Caco-2 (cell line): ENCODE data around the gene PLIN4. TPM values are rescaled to one million over a fixed set of nuclear protein-coding genes. Genes with fewer than 3 reads are reported as not detected.

Source experiments
- BruUV-seq: library from RNA; stranded (reverse); fragments of 400-500 nt; replicated peaks from 2 replicates; lab custom pipeline; 2021; lab: Mats Ljungman, UMichigan
- CTCF ChIA-PET: fragments of 300-600 bp; sonication (Branson Sonifier 250); formaldehyde crosslinking; loops from one replicate; lab custom pipeline; 2022; ENCODE audit warnings: antibody characterized with exemption; lab: Charles Lee
- POLR2A ChIA-PET: fragments of 300-600 bp; sonication (Branson Sonifier 250); formaldehyde crosslinking; loops from one replicate; lab custom pipeline; 2022; ENCODE audit warnings: antibody characterized with exemption; lab: Charles Lee
- DNase-seq, 2 experiments: peaks; one replicate each; pipeline versions ENCODE4 v3.0.0 to v3.0.0-alpha.2; 2020 to 2022
- H3K27me3 ChIP-seq: replicated peaks from 2 replicates; pipeline ENCODE4 v1.6.0; 2011; ENCODE audit warnings: low read length; ENCODE audit not compliant: control insufficient read depth, insufficient read depth
- H3K36me3 ChIP-seq: 2 replicates; pipeline ENCODE4 v1.5.1; 2011; ENCODE audit warnings: low read length; ENCODE audit not compliant: control insufficient read depth, insufficient read depth
- H3K4me1 ChIP-seq: fragments of 250-450 bp; sonication (Bioruptor Pico); 2 replicates; pipeline ENCODE4 v1.5.1; 2020; ENCODE audit warnings: mild to moderate bottlenecking
- H3K4me3 ChIP-seq: 2 replicates; pipeline ENCODE4 v1.5.1; 2011; ENCODE audit warnings: low read depth, mild to moderate bottlenecking, control low read depth, low read length
- H3K9me3 ChIP-seq: fragments of 250-450 bp; sonication (Bioruptor Pico); 2 replicates; pipeline ENCODE4 v1.5.1; 2020; ENCODE audit warnings: mild to moderate bottlenecking, moderate library complexity
- H3K27ac Mint-ChIP-seq: one replicate; pipeline ENCODE4 v1.8.0; 2022; ENCODE audit warnings: mixed read lengths; ENCODE audit not compliant: unreplicated experiment
- H3K27me3 Mint-ChIP-seq: one replicate; pipeline ENCODE4 v1.8.0; 2022; ENCODE audit warnings: mixed read lengths; ENCODE audit not compliant: insufficient read depth, unreplicated experiment
- H3K36me3 Mint-ChIP-seq: one replicate; pipeline ENCODE4 v1.8.0; 2022; ENCODE audit warnings: mild to moderate bottlenecking, mixed read lengths; ENCODE audit not compliant: insufficient read depth, unreplicated experiment
- H3K4me1 Mint-ChIP-seq: one replicate; pipeline ENCODE4 v1.8.0; 2022; ENCODE audit warnings: low read depth, mixed read lengths; ENCODE audit not compliant: unreplicated experiment
- H3K4me3 Mint-ChIP-seq: one replicate; pipeline ENCODE4 v1.8.0; 2022; ENCODE audit warnings: mild to moderate bottlenecking, moderate library complexity, mixed read lengths; ENCODE audit not compliant: unreplicated experiment
- H3K9me3 Mint-ChIP-seq: one replicate; pipeline ENCODE4 v1.8.0; 2022; ENCODE audit warnings: mixed read lengths; ENCODE audit not compliant: unreplicated experiment
- intact Hi-C: fragments of 100-400 bp; cut with micrococcal nuclease; formaldehyde crosslinking; loops from one replicate; pipeline ENCODE4 v1.10.0; 2022; ENCODE audit not compliant: unreplicated experiment
- total RNA-seq: library from RNA; stranded (reverse); gene quantifications from 2 replicates; pipeline ENCODE4 v1.2.3, GENCODE V29; 2022
- TF ChIP-seq, protein P1 (sequence below), 2 experiments: fragments of 200-600 bp in 1 of 2; IDR thresholded peaks; 1 replicate in 1 of 2; 2 replicates in 1 of 2; pipeline versions ENCODE4 v1.5.1 to v1.8.0; 2011 to 2022; ENCODE audit warnings: antibody characterized with exemption in 1 of 2, control low read depth in 1 of 2, inconsistent platforms in 1 of 2, low read depth in 1 of 2, low read length in 1 of 2, mild to moderate bottlenecking in 1 of 2, moderate library complexity in 1 of 2; ENCODE audit not compliant: insufficient read depth in 1 of 2, severe bottlenecking in 1 of 2, unreplicated experiment in 1 of 2

PLIN4 gene
- total RNA-seq, 1 experiment from 2014 or later, result 0.09 TPM

DNA sequence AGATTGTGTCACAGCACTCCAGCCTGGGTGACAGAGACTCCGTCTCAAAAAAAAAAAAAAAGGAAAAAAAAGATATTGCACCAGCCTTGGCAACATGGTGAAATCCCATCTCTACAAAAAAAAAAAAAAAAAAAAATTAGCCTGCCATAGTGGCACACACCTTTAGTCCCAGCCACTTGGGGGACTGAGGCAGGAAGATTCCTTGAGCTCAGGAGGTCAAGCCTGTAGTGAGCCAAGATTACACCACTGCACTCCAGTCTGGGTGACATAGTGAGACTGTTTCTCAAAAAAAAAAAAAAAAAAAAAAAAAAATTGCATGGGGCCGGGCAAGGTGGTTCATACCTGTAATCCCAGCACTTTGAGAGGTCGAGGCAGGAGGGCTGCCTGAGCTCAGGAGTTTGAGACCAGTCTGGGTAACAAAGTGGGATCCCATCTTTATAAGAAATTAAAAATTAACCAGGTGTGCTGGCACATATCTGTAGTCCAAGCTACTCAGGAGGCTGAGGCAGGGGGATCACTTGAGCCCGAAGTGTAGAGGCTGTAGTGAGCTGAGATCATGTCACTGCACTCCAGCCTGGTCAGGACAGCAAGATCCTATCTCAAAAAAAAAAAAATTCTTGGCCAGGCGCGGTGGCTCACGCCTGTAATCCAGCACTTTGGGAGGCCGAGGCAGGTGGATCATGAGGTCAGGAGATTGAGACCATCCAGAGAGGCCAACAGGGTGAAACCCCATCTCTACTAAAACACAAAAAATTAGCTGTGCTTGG lies 53.3 kb downstream of the PLIN4 start:
- no peaks in the 10 kb centered on the region for H3K4me1 Mint-ChIP-seq
- H3K36me3 Mint-ChIP-seq, result no peaks in the 10 kb centered on the region
- ChIA-PET POLR2A (interaction anchor here (0.6 kb wide), 1 partner anchor 1427 kb away, joined by 5 read pairs; no protein-coding TSS in a partner anchor), CTCF (no interaction called here)
- BruUV-seq, result no TSS peak
- DNase-seq, result no peak
- intact Hi-C loops, result no loop called here
- H3K27ac Mint-ChIP-seq, result no peak overlapping the region
- no peaks in the 10 kb centered on the region for H3K4me1 ChIP-seq
- no peaks in the 10 kb centered on the region for H3K27me3 ChIP-seq
- no peaks in the 10 kb centered on the region for H3K9me3 Mint-ChIP-seq
- H3K36me3 ChIP-seq, result no peaks in the 10 kb centered on the region
- H3K9me3 ChIP-seq, result no peaks in the 10 kb centered on the region
- TF ChIP-seq, protein P1, sequence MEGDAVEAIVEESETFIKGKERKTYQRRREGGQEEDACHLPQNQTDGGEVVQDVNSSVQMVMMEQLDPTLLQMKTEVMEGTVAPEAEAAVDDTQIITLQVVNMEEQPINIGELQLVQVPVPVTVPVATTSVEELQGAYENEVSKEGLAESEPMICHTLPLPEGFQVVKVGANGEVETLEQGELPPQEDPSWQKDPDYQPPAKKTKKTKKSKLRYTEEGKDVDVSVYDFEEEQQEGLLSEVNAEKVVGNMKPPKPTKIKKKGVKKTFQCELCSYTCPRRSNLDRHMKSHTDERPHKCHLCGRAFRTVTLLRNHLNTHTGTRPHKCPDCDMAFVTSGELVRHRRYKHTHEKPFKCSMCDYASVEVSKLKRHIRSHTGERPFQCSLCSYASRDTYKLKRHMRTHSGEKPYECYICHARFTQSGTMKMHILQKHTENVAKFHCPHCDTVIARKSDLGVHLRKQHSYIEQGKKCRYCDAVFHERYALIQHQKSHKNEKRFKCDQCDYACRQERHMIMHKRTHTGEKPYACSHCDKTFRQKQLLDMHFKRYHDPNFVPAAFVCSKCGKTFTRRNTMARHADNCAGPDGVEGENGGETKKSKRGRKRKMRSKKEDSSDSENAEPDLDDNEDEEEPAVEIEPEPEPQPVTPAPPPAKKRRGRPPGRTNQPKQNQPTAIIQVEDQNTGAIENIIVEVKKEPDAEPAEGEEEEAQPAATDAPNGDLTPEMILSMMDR (IDR thresholded peaks at IDR 0.05; ENCODE audit: insufficient read depth in 1 of 2, low read depth in 1 of 2, low read length in 1 of 2, severe bottlenecking in 1 of 2, unreplicated experiment in 1 of 2), result no peak
- H3K4me3 Mint-ChIP-seq, result no peak overlapping the region
- H3K27me3 Mint-ChIP-seq, result no peaks in the 10 kb centered on the region
- no peak overlapping the region for H3K4me3 ChIP-seq

DNA sequence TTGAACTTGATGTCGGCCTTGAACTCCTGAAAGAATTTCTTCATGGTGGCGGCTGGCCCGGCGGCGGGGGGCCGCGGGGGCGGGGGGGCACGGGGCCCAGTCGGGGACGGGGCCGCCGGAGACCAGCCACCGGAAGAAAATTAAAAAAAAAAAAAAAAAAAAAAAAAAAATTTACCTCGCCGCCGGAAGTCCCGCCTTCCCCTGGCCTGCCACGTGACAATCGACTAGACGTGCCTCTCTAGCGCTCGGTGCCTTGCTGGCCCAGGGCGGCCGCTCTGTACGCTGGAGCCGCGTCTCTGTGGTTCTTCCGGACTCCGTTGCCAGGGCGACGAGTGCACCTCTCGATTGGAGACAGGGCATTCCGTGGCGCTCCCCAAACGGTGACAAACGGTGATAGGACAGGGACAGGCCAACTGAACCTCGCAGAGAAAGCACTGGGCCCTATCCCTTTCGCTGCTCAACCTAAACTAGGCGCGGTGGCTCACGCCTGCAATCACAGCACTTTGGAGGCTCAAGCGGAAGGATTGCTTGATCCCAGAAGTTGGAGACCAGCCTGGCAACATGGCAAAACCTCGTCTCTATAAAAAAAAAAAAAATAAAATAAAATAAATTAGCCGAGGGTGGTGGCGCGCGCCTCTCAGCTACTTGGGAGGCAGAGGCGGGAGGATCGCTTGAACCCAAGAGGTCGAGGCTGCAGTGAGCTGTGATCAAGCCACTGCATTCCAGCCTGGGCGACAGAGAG lies 60.5 kb downstream of the PLIN4 start, which contains the start of gene UBXN6:
UBXN6 (minus strand) TSS at position 141 of the 742 bp plus-strand sequence; CDS start at position 44, 97 bp downstream.
- intact Hi-C loops, result loop anchor here (1.0 kb wide), 1 partner anchor 13 kb away; no protein-coding TSS in a partner anchor
- no peaks in the 10 kb centered on the region for H3K9me3 ChIP-seq

More for the DNA sequence above, 60.5 kb downstream of the PLIN4 start, which contains the start of gene UBXN6:
- Histone ChIP-seq H3K36me3 (no peaks in the 10 kb centered on the region; the same call in 1 of the 2 replicates), H3K27me3 (no peaks in the 10 kb centered on the region), H3K4me1 (0 out of 2 replicates have a peak, but pooled peaks cover 4% of the 10 kb centered on the region), H3K4me3 (peak within 1 kb of the TSS; percentile 76)
- TF ChIP-seq, protein P1 (IDR thresholded peaks at IDR 0.05; ENCODE audit: insufficient read depth in 1 of 2, low read depth in 1 of 2, low read length in 1 of 2, severe bottlenecking in 1 of 2, unreplicated experiment in 1 of 2), result no peak
- DNase-seq, result peak; percentile 96 to 98
- BruUV-seq, result TSS peak; percentile 35
- Mint-ChIP-seq H3K4me3 (peak within 1 kb of the TSS; percentile 85), H3K36me3 (peaks cover 14% of the 10 kb centered on the region), H3K9me3 (no peaks in the 10 kb centered on the region), H3K27ac (peak within 1 kb of the TSS; percentile 70), H3K4me1 (peaks cover 10% of the 10 kb centered on the region), H3K27me3 (no peaks in the 10 kb centered on the region)
- ChIA-PET CTCF (no interaction called here), POLR2A (interaction anchor here (0.7 to 2.1 kb wide), 3 partner anchors 14 to 1229 kb away, joined by 3 to 6 read pairs (median 4); partner anchors contain the start of gene HDGFL2)
